HL-60 (cell line): ENCODE data around the gene MCM5.

Experiments used
- CTCF ChIP-seq: IDR thresholded peaks from one replicate; pipeline ENCODE4 v1.5.1; 2011; ENCODE audit warnings: low read length, control low read depth, inconsistent platforms; ENCODE audit not compliant: insufficient read depth
- GABPA ChIP-seq: IDR thresholded peaks from 2 replicates; pipeline ENCODE4 v1.6.1; 2012; ENCODE audit warnings: low read depth
- POLR2AphosphoS5 ChIP-seq: IDR thresholded peaks from 2 replicates; pipeline ENCODE4 v1.6.1; 2012; ENCODE audit warnings: low read depth
- REST ChIP-seq: IDR thresholded peaks from 2 replicates; pipeline ENCODE4 v1.6.1; 2012; ENCODE audit warnings: low read depth; ENCODE audit not compliant: insufficient replicate concordance

GRCh38 chr22:35407362-35407761 lies 7.4 kb downstream of the MCM5 start:
- TF ChIP-seq POLR2AphosphoS5 = no peak
- no peak for TF ChIP-seq CTCF
- no peak for TF ChIP-seq REST
- no peak for TF ChIP-seq GABPA
